GM20000 (cell line): ENCODE results near the gene CAPS.

ENCODE experiments used
- DNase-seq: peaks from one replicate; pipeline ENCODE4 v3.0.0; 2012; ENCODE audit warnings: low spot score
- CTCF ChIP-seq: IDR thresholded peaks from 2 replicates; pipeline ENCODE4 v1.5.1; 2012; ENCODE audit warnings: mild to moderate bottlenecking, control low read depth; ENCODE audit errors: extremely low read depth, missing control alignments

The CAPS gene

GRCh38 chr19:5899728-5900526 lies 14.1 kb upstream of the CAPS start:
- no peak for DNase-seq
- TF ChIP-seq CTCF: no peak

GRCh38 chr19:5900976-5901375 lies 13.1 kb upstream of the CAPS start:
- DNase-seq: no peak
- TF ChIP-seq CTCF: no peak

GRCh38 chr19:5903056-5903623 lies 10.9 kb upstream of the CAPS start:
- no peak for TF ChIP-seq CTCF
- DNase-seq: no peak

GRCh38 chr19:5903624-5904351 lies 10.3 kb upstream of the CAPS start, which contains the start of gene NDUFA11:
NDUFA11 (minus strand) TSS chr19:5903790; CDS start chr19:5903708, 82 bp downstream.
- DNase-seq: peak; percentile 93

GRCh38 chr19:5904352-5905113 lies 9.5 kb upstream of the CAPS start, which contains the start of gene VMAC:
VMAC (plus strand) TSS chr19:5904872; CDS start chr19:5904891, 19 bp downstream.
- DNase-seq: peak; percentile 100
- TF ChIP-seq CTCF: no peak

More at GRCh38 chr19:5903624-5904351, 10.3 kb upstream of the CAPS start, which contains the start of gene NDUFA11:
- TF ChIP-seq CTCF: no peak

GRCh38 chr19:5905114-5905778 lies 8.8 kb upstream of the CAPS start:
- TF ChIP-seq CTCF: no peak
- no peak for DNase-seq
